AG10803 (cell line): Measurements from ENCODE around the gene ZNF777.

Experiments used
- DNase-seq: peaks from one replicate; pipeline ENCODE4 v3.0.0; 2010; ENCODE audit warnings: low read depth
- H3K4me3 ChIP-seq: 2 replicates; pipeline ENCODE4 v1.5.1; 2011; ENCODE audit warnings: mild to moderate bottlenecking, low read length, control low read depth
- CTCF ChIP-seq: conservative IDR thresholded peaks from 2 replicates; pipeline ENCODE4 v1.5.1; 2011; ENCODE audit warnings: mild to moderate bottlenecking, low read length, control low read depth, inconsistent platforms

ZNF777 gene

GRCh38 chr7:149423449-149424110 lies 37.3 kb downstream of the ZNF777 start:
- H3K4me3 ChIP-seq, result no peak overlapping the region
- no peak for DNase-seq
- TF ChIP-seq CTCF, result no peak

DNA sequence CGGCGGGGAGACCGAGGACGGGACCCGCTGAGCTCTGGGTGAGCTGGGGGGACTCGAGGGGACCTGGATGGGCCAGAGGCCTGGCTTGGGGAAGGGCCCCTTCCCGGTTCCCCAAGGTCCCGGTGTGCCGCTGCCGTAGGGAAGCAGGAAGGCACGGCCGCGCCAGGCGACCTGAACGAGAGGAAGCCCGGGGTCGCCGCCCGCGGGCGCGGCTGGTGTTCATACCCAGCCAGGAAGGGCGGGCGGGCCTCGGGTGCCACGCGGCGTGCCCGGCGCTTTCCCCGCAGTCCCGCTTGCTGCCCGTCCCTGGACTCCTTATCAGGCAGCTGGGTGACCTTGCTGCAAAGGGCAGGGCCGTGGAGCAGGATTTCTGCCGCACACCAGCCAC lies 38.0 kb downstream of the ZNF777 start:
- DNase-seq, result no peak
- H3K4me3 ChIP-seq, result peak overlapping the region; percentile 7
- TF ChIP-seq CTCF, result no peak

GRCh38 chr7:149422162-149422913 lies 38.5 kb downstream of the ZNF777 start:
- peak; percentile 55 for DNase-seq
- peak overlapping the region; percentile 36 for H3K4me3 ChIP-seq
- peak; percentile 31 for TF ChIP-seq CTCF

DNA sequence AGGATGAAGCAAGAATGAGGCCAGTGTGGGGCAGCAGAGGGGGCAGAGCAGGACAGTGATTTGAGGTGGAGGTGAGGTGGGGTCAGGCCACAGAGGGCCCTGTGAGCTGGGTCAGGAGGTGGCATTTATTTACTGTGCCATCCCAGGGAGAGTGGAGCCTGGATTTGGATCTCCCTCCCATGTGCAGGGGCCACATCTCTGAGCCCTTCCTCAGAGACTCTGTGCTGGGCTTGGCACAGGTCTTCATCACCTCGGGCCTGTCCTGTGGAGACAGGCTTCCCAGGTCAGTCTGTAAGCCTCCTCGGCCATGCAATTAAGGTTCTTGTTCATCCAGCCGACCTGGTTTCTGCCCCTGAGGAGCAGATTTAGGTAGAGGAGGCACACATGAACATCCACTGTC lies 40.9 kb downstream of the ZNF777 start:
- no peak overlapping the region for H3K4me3 ChIP-seq
- DNase-seq, result no peak
- TF ChIP-seq CTCF, result no peak

GRCh38 chr7:149415391-149416071 lies 45.3 kb downstream of the ZNF777 start:
- H3K4me3 ChIP-seq, result no peak overlapping the region; the same call in 1 of the 2 replicates
- peak; percentile 13 for DNase-seq
- TF ChIP-seq CTCF, result no peak

DNA sequence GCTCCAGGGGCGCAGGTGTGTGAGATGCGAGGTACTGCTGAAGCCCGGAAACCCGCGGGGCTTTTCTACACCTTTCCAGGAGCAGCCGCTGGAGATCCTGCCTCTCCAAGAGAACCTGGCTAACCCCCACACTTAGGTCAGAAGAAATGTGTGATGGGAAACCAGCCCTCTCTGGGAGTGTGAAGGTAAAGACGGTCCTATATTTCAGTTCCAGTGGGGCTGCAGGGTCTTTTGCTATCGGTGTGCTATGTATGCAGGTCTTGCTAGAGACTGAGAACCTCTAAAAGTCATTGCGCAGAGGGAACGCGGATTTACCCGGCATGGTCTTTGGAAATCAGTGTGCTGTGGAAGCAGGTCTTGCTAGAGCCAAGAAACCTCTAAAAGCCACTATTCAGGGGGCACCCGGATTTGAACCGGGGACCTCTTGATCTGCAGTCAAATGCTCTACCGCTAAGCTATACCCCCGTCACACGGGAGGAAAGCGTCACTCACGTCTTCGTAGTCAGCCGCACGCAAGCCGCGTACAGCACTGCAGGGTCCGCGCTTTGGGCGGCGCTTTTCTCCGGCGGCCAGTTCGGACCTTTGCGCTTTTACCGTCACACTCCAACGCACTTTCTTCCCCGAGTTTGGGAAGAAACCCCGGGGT lies 46.0 kb downstream of the ZNF777 start:
- TF ChIP-seq CTCF, result no peak
- peak overlapping the region; percentile 26 for H3K4me3 ChIP-seq
- peak; percentile 65 for DNase-seq
